ENCODE measurements around the gene NLGN1. TPM values are rescaled to one million over a fixed set of nuclear protein-coding genes. Genes with fewer than 3 reads are reported as not detected.

The NLGN1 gene
- total RNA-seq, 1 donor from 2014 or later, result not detected

- Mint-ChIP-seq H3K4me1 (ENCODE audit: low read depth) (no peaks in the 10 kb centered on the region), H3K9me3 (ENCODE audit: low read depth) (no peaks in the 10 kb centered on the region), H3K27me3 (ENCODE audit: low read depth) (peaks cover 28% of the 10 kb centered on the region), H3K4me3 (ENCODE audit: unreplicated experiment) (no peak overlapping the region), H3K36me3 (ENCODE audit: low read depth) (no peaks in the 10 kb centered on the region), H3K27ac (ENCODE audit: unreplicated experiment) (no peak overlapping the region)
- DNase-seq (ENCODE audit: low spot score), result no peak
- TF ChIP-seq CTCF (IDR thresholded peaks at IDR 0.05), result no peak
These were observed 6.6 kb downstream of the NLGN1 start for GRCh38 chr3:173404156-173404555.

- no peak for TF ChIP-seq CTCF (IDR thresholded peaks at IDR 0.05)
- no peaks in the 10 kb centered on the region for H3K4me1 Mint-ChIP-seq (ENCODE audit: low read depth)
- no peaks in the 10 kb centered on the region for H3K9me3 Mint-ChIP-seq (ENCODE audit: low read depth)
- H3K27me3 Mint-ChIP-seq (ENCODE audit: low read depth), result peaks cover 5% of the 10 kb centered on the region
- no peak overlapping the region for H3K27ac Mint-ChIP-seq (ENCODE audit: unreplicated experiment)
- DNase-seq (ENCODE audit: low spot score), result no peak
- no peak overlapping the region for H3K4me3 Mint-ChIP-seq (ENCODE audit: unreplicated experiment)
- H3K36me3 Mint-ChIP-seq (ENCODE audit: low read depth), result no peaks in the 10 kb centered on the region
These were observed 12.9 kb downstream of the NLGN1 start for GRCh38 chr3:173410436-173410835.

- no peaks in the 10 kb centered on the region for H3K9me3 Mint-ChIP-seq (ENCODE audit: low read depth)
- TF ChIP-seq CTCF (IDR thresholded peaks at IDR 0.05), result no peak
- H3K27me3 Mint-ChIP-seq (ENCODE audit: low read depth), result peaks cover 5% of the 10 kb centered on the region
- H3K4me1 Mint-ChIP-seq (ENCODE audit: low read depth), result no peaks in the 10 kb centered on the region
- no peak for DNase-seq (ENCODE audit: low spot score)
- no peak overlapping the region for H3K27ac Mint-ChIP-seq (ENCODE audit: unreplicated experiment)
- H3K36me3 Mint-ChIP-seq (ENCODE audit: low read depth), result no peaks in the 10 kb centered on the region
- H3K4me3 Mint-ChIP-seq (ENCODE audit: unreplicated experiment), result no peak overlapping the region
These were observed 13.3 kb downstream of the NLGN1 start for GRCh38 chr3:173410849-173411248.

GRCh38 chr3:173411375-173411973, 13.9 kb downstream of the NLGN1 start:
- Mint-ChIP-seq H3K27me3 (ENCODE audit: low read depth) (peaks cover 5% of the 10 kb centered on the region), H3K4me3 (ENCODE audit: unreplicated experiment) (no peak overlapping the region)

GRCh38 chr3:173416070-173416469, 18.5 kb downstream of the NLGN1 start:
- H3K9me3 Mint-ChIP-seq (ENCODE audit: low read depth), result no peaks in the 10 kb centered on the region

More at GRCh38 chr3:173411375-173411973, 13.9 kb downstream of the NLGN1 start:
- H3K9me3 Mint-ChIP-seq (ENCODE audit: low read depth), result no peaks in the 10 kb centered on the region
- no peaks in the 10 kb centered on the region for H3K4me1 Mint-ChIP-seq (ENCODE audit: low read depth)
- H3K27ac Mint-ChIP-seq (ENCODE audit: unreplicated experiment), result no peak overlapping the region
- TF ChIP-seq CTCF (IDR thresholded peaks at IDR 0.05), result peak; percentile 76
- DNase-seq (ENCODE audit: low spot score), result no peak
- H3K36me3 Mint-ChIP-seq (ENCODE audit: low read depth), result no peaks in the 10 kb centered on the region

More at GRCh38 chr3:173416070-173416469, 18.5 kb downstream of the NLGN1 start:
- DNase-seq (ENCODE audit: low spot score), result no peak
- H3K27me3 Mint-ChIP-seq (ENCODE audit: low read depth), result peaks cover 3% of the 10 kb centered on the region
- H3K27ac Mint-ChIP-seq (ENCODE audit: unreplicated experiment), result no peak overlapping the region
- H3K36me3 Mint-ChIP-seq (ENCODE audit: low read depth), result no peaks in the 10 kb centered on the region
- no peak for TF ChIP-seq CTCF (IDR thresholded peaks at IDR 0.05)
- no peak overlapping the region for H3K4me3 Mint-ChIP-seq (ENCODE audit: unreplicated experiment)
- no peaks in the 10 kb centered on the region for H3K4me1 Mint-ChIP-seq (ENCODE audit: low read depth)
